Astrocyte (in vitro differentiated cells and primary cell): ENCODE data around the gene TNPO1. TPM values are rescaled to one million over a fixed set of nuclear protein-coding genes. Genes with fewer than 3 reads are reported as not detected.

Source experiments
- DNase-seq: peaks from one replicate; pipeline ENCODE4 v3.0.0-alpha.2; 2010; ENCODE audit warnings: low read depth
- FAIRE-seq: peaks from 2 replicates; lab custom pipeline; 2011; peaks lifted over from hg19 to GRCh38; lab: Jason Lieb, UNC
- H2AFZ ChIP-seq: 2 replicates; pipeline ENCODE4 v1.6.0; 2012; ENCODE audit warnings: low read depth, low read length, inconsistent platforms
- H3K27ac ChIP-seq: 2 replicates; pipeline ENCODE4 v1.5.1; 2011; ENCODE audit warnings: low read depth, low read length, inconsistent platforms
- H3K27me3 ChIP-seq: 2 replicates; pipeline ENCODE4 v1.6.0; 2011; ENCODE audit warnings: low read length, inconsistent platforms; ENCODE audit not compliant: insufficient read depth
- H3K36me3 ChIP-seq: 2 replicates; pipeline ENCODE4 v1.5.1; 2011; ENCODE audit warnings: low read length, inconsistent platforms; ENCODE audit not compliant: insufficient read depth
- H3K4me1 ChIP-seq: 2 replicates; pipeline ENCODE4 v1.5.1; 2011; ENCODE audit warnings: low read length, inconsistent platforms; ENCODE audit not compliant: insufficient read depth
- H3K4me2 ChIP-seq: 2 replicates; pipeline ENCODE4 v1.6.0; 2012; ENCODE audit warnings: low read length, inconsistent platforms
- H3K4me3 ChIP-seq: 2 replicates; pipeline ENCODE4 v1.5.1; 2011; ENCODE audit warnings: low read depth, mild to moderate bottlenecking, low read length, inconsistent platforms; ENCODE audit not compliant: insufficient read depth
- H3K79me2 ChIP-seq: 2 replicates; pipeline ENCODE4 v1.6.0; 2012; ENCODE audit warnings: mild to moderate bottlenecking, low read length, inconsistent platforms; ENCODE audit not compliant: insufficient read depth
- H3K9ac ChIP-seq: 2 replicates; pipeline ENCODE4 v1.6.0; 2012; ENCODE audit warnings: mild to moderate bottlenecking, low read length, inconsistent platforms
- H3K9me3 ChIP-seq: 2 replicates; pipeline ENCODE4 v1.5.1; 2012; ENCODE audit warnings: low read depth, mild to moderate bottlenecking, low read length, inconsistent platforms; ENCODE audit not compliant: insufficient read depth
- H4K20me1 ChIP-seq: 2 replicates; pipeline ENCODE4 v1.6.0; 2012; ENCODE audit warnings: low read length, inconsistent platforms; ENCODE audit not compliant: insufficient read depth
- H3K27ac Mint-ChIP-seq: one replicate; pipeline ENCODE4 v1.8.0; 2021; ENCODE audit warnings: mild to moderate bottlenecking, mixed read lengths; ENCODE audit not compliant: unreplicated experiment
- H3K27me3 Mint-ChIP-seq: one replicate; pipeline ENCODE4 v1.8.0; 2021; ENCODE audit warnings: low read depth, mixed read lengths; ENCODE audit not compliant: unreplicated experiment
- H3K36me3 Mint-ChIP-seq: one replicate; pipeline ENCODE4 v1.8.0; 2021; ENCODE audit warnings: low read depth, mixed read lengths; ENCODE audit not compliant: unreplicated experiment
- H3K4me1 Mint-ChIP-seq: one replicate; pipeline ENCODE4 v1.8.0; 2021; ENCODE audit warnings: low read depth, mixed read lengths; ENCODE audit not compliant: unreplicated experiment
- H3K4me3 Mint-ChIP-seq: one replicate; pipeline ENCODE4 v1.8.0; 2021; ENCODE audit warnings: mild to moderate bottlenecking, moderate library complexity, mixed read lengths; ENCODE audit not compliant: unreplicated experiment
- H3K9me3 Mint-ChIP-seq: one replicate; pipeline ENCODE4 v1.8.0; 2021; ENCODE audit warnings: mild to moderate bottlenecking, mixed read lengths; ENCODE audit not compliant: unreplicated experiment
- EZH2 ChIP-seq: IDR thresholded peaks from 2 replicates; pipeline ENCODE4 v1.6.1; 2012; ENCODE audit warnings: mild to moderate bottlenecking, low read length, inconsistent platforms; ENCODE audit not compliant: insufficient read depth
- total RNA-seq: library from RNA; stranded (reverse); gene quantifications from 2 replicates; pipeline ENCODE4 v1.2.1, GENCODE V29; 2021
- TF ChIP-seq, protein P1 (sequence below): IDR thresholded peaks from 2 replicates; pipeline ENCODE4 v1.5.1; 2011; ENCODE audit warnings: low read depth, mild to moderate bottlenecking, inconsistent platforms, low read length, moderate library complexity; ENCODE audit not compliant: insufficient read depth

Gene TNPO1
- total RNA-seq, 1 donor from 2014 or later, result 184 TPM

DNA sequence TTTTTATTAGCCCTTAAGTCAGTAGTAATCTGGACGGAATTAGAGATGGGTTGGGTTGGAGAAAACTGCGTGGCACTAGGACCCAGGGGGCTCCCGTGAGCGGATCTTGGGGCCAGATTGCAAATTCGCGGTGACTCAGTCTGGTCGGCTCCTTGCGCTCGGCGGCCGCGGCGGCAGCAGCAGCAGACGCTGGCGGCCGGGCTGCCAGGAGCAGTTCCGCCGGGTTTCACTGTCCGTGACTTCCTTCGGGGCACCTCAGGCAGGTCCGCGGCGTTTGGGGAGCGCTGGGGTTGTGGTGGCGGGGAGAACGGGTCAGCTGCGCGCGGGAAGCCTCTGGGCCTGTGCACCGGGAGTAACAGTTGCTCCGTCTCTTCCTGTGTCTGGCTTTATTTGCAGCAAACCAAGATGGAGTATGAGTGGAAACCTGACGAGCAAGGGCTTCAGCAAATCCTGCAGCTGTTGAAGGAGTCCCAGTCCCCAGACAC, 31.6 kb downstream of the TNPO1 start:
- FAIRE-seq, result peak; percentile 23

DNA sequence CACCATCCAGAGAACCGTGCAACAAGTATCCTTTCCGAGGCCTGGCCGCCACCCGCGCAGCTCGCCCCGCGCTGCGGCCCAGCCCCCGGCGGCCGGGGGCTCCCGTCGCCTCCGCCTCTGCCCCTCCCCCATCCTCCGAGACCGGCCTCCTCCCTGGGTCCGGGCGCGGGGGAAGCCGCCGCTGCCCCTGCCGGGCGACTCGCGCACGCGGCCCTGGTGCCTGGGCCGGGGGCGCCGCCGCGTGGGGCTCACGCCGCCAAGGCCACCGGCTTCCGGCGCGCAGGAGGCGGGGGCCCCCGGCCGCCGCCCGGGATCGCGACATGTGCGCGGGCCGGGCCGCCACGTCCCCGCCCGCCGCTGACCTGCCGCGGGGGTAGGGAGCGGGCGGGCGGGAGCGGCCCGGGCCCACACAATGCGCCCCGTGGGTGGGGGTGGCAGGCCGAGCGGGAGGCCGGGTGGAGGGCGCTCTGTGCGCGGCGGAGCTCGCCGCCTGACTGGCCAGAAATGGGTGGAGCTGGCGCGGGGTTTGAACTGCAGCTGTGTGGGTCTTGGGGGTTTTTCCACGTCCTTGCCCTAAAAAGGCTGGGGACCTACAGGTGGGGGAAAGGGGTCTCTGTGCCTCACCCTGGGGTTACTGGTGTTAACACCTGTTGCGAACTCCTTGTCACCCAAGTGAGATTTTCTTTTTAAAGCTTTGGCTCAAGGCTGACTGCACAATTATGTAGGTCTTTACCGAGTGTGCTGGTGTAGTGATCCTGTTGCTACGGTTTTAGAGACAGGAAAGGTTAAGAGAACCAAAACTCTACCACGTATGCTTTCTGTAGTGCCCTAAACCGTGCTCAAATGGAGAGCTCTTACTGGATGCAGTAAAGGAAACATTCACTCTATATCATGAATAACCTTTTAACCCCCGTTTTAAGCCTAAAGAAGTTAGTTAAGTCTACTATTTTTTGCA, 32.3 kb downstream of the TNPO1 start:
- Mint-ChIP-seq H3K36me3 (peaks cover 7% of the 10 kb centered on the region), H3K4me3 (peak overlapping the region; percentile 97), H3K27me3 (no peaks in the 10 kb centered on the region), H3K4me1 (peaks cover 26% of the 10 kb centered on the region), H3K27ac (peak overlapping the region; percentile 91), H3K9me3 (no peaks in the 10 kb centered on the region)
- FAIRE-seq (no peak), DNase-seq (no peak)
- H3K36me3 ChIP-seq, result peaks cover 23% of the 10 kb centered on the region
- peaks cover 63% of the 10 kb centered on the region for H4K20me1 ChIP-seq
- H3K79me2 ChIP-seq, result peaks cover 98% of the 10 kb centered on the region
- peaks cover 21% of the 10 kb centered on the region for H3K4me1 ChIP-seq
- H2AFZ ChIP-seq, result peak overlapping the region; percentile 65
- no peaks in the 10 kb centered on the region for H3K27me3 ChIP-seq
- H3K27ac ChIP-seq, result peak overlapping the region; percentile 79
- TF ChIP-seq, protein P1, sequence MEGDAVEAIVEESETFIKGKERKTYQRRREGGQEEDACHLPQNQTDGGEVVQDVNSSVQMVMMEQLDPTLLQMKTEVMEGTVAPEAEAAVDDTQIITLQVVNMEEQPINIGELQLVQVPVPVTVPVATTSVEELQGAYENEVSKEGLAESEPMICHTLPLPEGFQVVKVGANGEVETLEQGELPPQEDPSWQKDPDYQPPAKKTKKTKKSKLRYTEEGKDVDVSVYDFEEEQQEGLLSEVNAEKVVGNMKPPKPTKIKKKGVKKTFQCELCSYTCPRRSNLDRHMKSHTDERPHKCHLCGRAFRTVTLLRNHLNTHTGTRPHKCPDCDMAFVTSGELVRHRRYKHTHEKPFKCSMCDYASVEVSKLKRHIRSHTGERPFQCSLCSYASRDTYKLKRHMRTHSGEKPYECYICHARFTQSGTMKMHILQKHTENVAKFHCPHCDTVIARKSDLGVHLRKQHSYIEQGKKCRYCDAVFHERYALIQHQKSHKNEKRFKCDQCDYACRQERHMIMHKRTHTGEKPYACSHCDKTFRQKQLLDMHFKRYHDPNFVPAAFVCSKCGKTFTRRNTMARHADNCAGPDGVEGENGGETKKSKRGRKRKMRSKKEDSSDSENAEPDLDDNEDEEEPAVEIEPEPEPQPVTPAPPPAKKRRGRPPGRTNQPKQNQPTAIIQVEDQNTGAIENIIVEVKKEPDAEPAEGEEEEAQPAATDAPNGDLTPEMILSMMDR, result no peak
- no peak for TF ChIP-seq EZH2
- no peaks in the 10 kb centered on the region for H3K9me3 ChIP-seq
- peak overlapping the region; percentile 95 for H3K4me2 ChIP-seq
- H3K9ac ChIP-seq, result peak overlapping the region; percentile 92
- peak overlapping the region; percentile 93 for H3K4me3 ChIP-seq

More for the DNA sequence above, 31.6 kb downstream of the TNPO1 start:
- H3K4me3 ChIP-seq, result peak overlapping the region; percentile 93
- H3K4me1 ChIP-seq, result peaks cover 21% of the 10 kb centered on the region
- peaks cover 58% of the 10 kb centered on the region for H4K20me1 ChIP-seq
- Mint-ChIP-seq H3K36me3 (peaks cover 7% of the 10 kb centered on the region), H3K9me3 (no peaks in the 10 kb centered on the region), H3K4me1 (peaks cover 23% of the 10 kb centered on the region), H3K27ac (peak overlapping the region; percentile 86), H3K4me3 (peak overlapping the region; percentile 94), H3K27me3 (no peaks in the 10 kb centered on the region)
- peak overlapping the region; percentile 95 for H3K4me2 ChIP-seq
- DNase-seq, result peak; percentile 88
- no peaks in the 10 kb centered on the region for H3K27me3 ChIP-seq
- TF ChIP-seq, protein P1, result no peak
- TF ChIP-seq EZH2, result no peak
- H3K36me3 ChIP-seq, result peaks cover 18% of the 10 kb centered on the region
- no peaks in the 10 kb centered on the region for H3K9me3 ChIP-seq
- peak overlapping the region; percentile 92 for H3K9ac ChIP-seq
- peak overlapping the region; percentile 65 for H2AFZ ChIP-seq
- peak overlapping the region; percentile 79 for H3K27ac ChIP-seq
- peaks cover 96% of the 10 kb centered on the region for H3K79me2 ChIP-seq
